WTC11 (cell line): Measurements from ENCODE around the gene PKIB. TPM values are rescaled to one million over a fixed set of nuclear protein-coding genes. Genes with fewer than 3 reads are reported as not detected.

Experiments used
- ATAC-seq: fragments of 200-7000 bp; cut with Tn5 transposase; 2 replicates; pipeline ENCODE4 v1.10.0; 2021; ENCODE audit warnings: mild to moderate bottlenecking, moderate library complexity
- CTCF ChIA-PET: fragments of 300-600 bp; sonication (Branson Sonifier 250); formaldehyde crosslinking; loops from one replicate; lab custom pipeline; 2021; ENCODE audit warnings: antibody characterized with exemption; lab: Charles Lee
- POLR2A ChIA-PET: fragments of 350-600 bp; sonication (Branson Sonifier 250); formaldehyde crosslinking; loops from one replicate; lab custom pipeline; 2021; ENCODE audit warnings: antibody characterized with exemption; lab: Charles Lee
- DNase-seq: peaks from one replicate; pipeline ENCODE4 v3.0.0; 2021; ENCODE audit warnings: low spot score
- H3K27ac Mint-ChIP-seq: 2 replicates; pipeline ENCODE4 v1.8.0; 2021; ENCODE audit warnings: mixed read lengths
- H3K27me3 Mint-ChIP-seq: 2 replicates; pipeline ENCODE4 v1.8.0; 2021; ENCODE audit warnings: low read depth, mild to moderate bottlenecking, moderate library complexity, mixed read lengths
- H3K36me3 Mint-ChIP-seq: 2 replicates; pipeline ENCODE4 v1.8.0; 2021; ENCODE audit warnings: mixed read lengths
- H3K4me1 Mint-ChIP-seq: 2 replicates; pipeline ENCODE4 v1.8.0; 2022; ENCODE audit warnings: mixed read lengths
- H3K4me3 Mint-ChIP-seq: 2 replicates; pipeline ENCODE4 v1.8.0; 2021; ENCODE audit warnings: mild to moderate bottlenecking, moderate library complexity, mixed read lengths
- H3K9me3 Mint-ChIP-seq: 2 replicates; pipeline ENCODE4 v1.8.0; 2021; ENCODE audit warnings: mixed read lengths
- CBFB ChIP-seq: sonication (generic); formaldehyde crosslinking; IDR thresholded peaks from 2 replicates; pipeline ENCODE4 v1.8.1; 2022; ENCODE audit warnings: mild to moderate bottlenecking, low read depth, missing genetic modification reagents
- CDX4 ChIP-seq: fragments of 250-450 bp; sonication (Bioruptor Pico); IDR thresholded peaks from 2 replicates; pipeline ENCODE4 v1.9.0; 2021; ENCODE audit warnings: moderate library complexity, mild to moderate bottlenecking, inconsistent platforms, borderline replicate concordance
- CTCF ChIP-seq: fragments of 200-600 bp; IDR thresholded peaks from 2 replicates; pipeline ENCODE4 v1.8.0; 2022; ENCODE audit warnings: antibody characterized with exemption
- ESRRA ChIP-seq: sonication (generic); formaldehyde crosslinking; IDR thresholded peaks from 2 replicates; pipeline ENCODE4 v1.8.1; 2022; ENCODE audit warnings: mild to moderate bottlenecking, missing genetic modification reagents, borderline replicate concordance
- OVOL2 ChIP-seq: fragments of 250-450 bp; sonication (Bioruptor Pico); IDR thresholded peaks from 2 replicates; pipeline ENCODE4 v1.9.0; 2021; ENCODE audit warnings: mild to moderate bottlenecking, borderline replicate concordance
- SMAD4 ChIP-seq: sonication (generic); formaldehyde crosslinking; IDR thresholded peaks from 2 replicates; pipeline ENCODE4 v1.8.0; 2022; ENCODE audit warnings: mild to moderate bottlenecking, missing genetic modification reagents
- SOX15 ChIP-seq: fragments of 250-450 bp; sonication (Bioruptor Pico); IDR thresholded peaks from 2 replicates; pipeline ENCODE4 v1.9.0; 2021; ENCODE audit warnings: mild to moderate bottlenecking
- TEAD1 ChIP-seq: sonication (generic); formaldehyde crosslinking; IDR thresholded peaks from 2 replicates; pipeline ENCODE4 v1.8.0; 2022; ENCODE audit warnings: mild to moderate bottlenecking, missing genetic modification reagents
- ZBTB21 ChIP-seq: sonication (generic); formaldehyde crosslinking; IDR thresholded peaks from 2 replicates; pipeline ENCODE4 v1.8.1; 2023; ENCODE audit warnings: mild to moderate bottlenecking, missing genetic modification reagents, borderline replicate concordance
- ZNF281 ChIP-seq: sonication (generic); formaldehyde crosslinking; IDR thresholded peaks from 2 replicates; pipeline ENCODE4 v1.8.0; 2023; ENCODE audit warnings: mild to moderate bottlenecking, missing genetic modification reagents
- ZSCAN18 ChIP-seq: fragments of 250-450 bp; sonication (Bioruptor Pico); IDR thresholded peaks from 2 replicates; pipeline ENCODE4 v2.1.2; 2022; ENCODE audit warnings: mild to moderate bottlenecking, moderate library complexity
- total RNA-seq: library from RNA; stranded (reverse); gene quantifications from 3 replicates; pipeline ENCODE4 v1.2.3, GENCODE V29; 2021
- TF ChIP-seq, protein P1 (sequence below): sonication (generic); formaldehyde crosslinking; IDR thresholded peaks from 2 replicates; pipeline ENCODE4 v1.8.0; 2023; ENCODE audit warnings: missing genetic modification reagents, mild to moderate bottlenecking, borderline replicate concordance
- TF ChIP-seq, protein P2 (sequence below): sonication (generic); formaldehyde crosslinking; IDR thresholded peaks from 2 replicates; pipeline ENCODE4 v1.8.1; 2022; ENCODE audit warnings: missing genetic modification reagents, borderline replicate concordance
- TF ChIP-seq, protein P3 (sequence below): fragments of 250-450 bp; sonication (Bioruptor Pico); IDR thresholded peaks from 2 replicates; pipeline ENCODE4 v1.9.0; 2021; ENCODE audit warnings: mild to moderate bottlenecking

PKIB gene
- total RNA-seq, 1 experiment from 2014 or later, result 26.4 TPM

DNA sequence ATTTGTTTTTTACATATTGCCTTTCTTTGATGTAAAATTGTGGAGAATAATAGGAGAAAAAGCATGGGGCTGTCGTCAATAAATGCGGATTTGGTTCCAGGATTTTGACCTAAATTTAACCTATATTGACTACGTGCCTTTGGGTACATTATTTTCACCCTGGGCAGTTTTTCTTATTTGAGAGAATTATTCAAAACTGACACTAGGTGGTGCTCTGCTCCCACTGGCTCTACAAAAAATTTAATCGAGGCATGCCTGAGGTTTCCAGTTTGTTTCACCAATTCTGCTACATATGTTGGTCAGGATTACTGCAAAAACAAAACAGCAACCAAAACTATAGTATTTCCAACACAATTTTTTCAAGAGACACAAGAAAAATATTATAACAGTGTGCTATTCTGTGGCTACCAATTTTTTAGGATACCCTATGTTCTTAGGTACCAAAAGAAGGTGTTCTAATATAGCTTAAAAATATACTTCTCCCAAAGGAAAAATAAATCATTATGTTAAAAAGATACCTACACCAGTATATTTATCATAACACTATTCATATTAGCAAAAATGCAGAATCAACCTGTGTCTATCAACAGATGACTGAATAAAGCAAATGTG lies 120.7 kb downstream of the PKIB start:
- H3K4me3 Mint-ChIP-seq, result no peak overlapping the region
- peaks cover 37% of the 10 kb centered on the region for H3K4me1 Mint-ChIP-seq
- CTCF ChIA-PET, result interaction anchor here (1.1 to 9.2 kb wide), 3 partner anchors 108 to 217 kb away, joined by 4 to 74 read pairs (median 4); no protein-coding TSS in a partner anchor
- H3K36me3 Mint-ChIP-seq, result no peaks in the 10 kb centered on the region
- no peaks in the 10 kb centered on the region for H3K9me3 Mint-ChIP-seq
- H3K27ac Mint-ChIP-seq, result no peak overlapping the region
- POLR2A ChIA-PET, result no interaction called here
- ATAC-seq (no peak; the same call in 1 of the 2 replicates), DNase-seq (no peak)
- H3K27me3 Mint-ChIP-seq, result no peaks in the 10 kb centered on the region
- no peak for TF ChIP-seq CDX4 (CRISPR knock-in tag)
- TF ChIP-seq, protein P1, sequence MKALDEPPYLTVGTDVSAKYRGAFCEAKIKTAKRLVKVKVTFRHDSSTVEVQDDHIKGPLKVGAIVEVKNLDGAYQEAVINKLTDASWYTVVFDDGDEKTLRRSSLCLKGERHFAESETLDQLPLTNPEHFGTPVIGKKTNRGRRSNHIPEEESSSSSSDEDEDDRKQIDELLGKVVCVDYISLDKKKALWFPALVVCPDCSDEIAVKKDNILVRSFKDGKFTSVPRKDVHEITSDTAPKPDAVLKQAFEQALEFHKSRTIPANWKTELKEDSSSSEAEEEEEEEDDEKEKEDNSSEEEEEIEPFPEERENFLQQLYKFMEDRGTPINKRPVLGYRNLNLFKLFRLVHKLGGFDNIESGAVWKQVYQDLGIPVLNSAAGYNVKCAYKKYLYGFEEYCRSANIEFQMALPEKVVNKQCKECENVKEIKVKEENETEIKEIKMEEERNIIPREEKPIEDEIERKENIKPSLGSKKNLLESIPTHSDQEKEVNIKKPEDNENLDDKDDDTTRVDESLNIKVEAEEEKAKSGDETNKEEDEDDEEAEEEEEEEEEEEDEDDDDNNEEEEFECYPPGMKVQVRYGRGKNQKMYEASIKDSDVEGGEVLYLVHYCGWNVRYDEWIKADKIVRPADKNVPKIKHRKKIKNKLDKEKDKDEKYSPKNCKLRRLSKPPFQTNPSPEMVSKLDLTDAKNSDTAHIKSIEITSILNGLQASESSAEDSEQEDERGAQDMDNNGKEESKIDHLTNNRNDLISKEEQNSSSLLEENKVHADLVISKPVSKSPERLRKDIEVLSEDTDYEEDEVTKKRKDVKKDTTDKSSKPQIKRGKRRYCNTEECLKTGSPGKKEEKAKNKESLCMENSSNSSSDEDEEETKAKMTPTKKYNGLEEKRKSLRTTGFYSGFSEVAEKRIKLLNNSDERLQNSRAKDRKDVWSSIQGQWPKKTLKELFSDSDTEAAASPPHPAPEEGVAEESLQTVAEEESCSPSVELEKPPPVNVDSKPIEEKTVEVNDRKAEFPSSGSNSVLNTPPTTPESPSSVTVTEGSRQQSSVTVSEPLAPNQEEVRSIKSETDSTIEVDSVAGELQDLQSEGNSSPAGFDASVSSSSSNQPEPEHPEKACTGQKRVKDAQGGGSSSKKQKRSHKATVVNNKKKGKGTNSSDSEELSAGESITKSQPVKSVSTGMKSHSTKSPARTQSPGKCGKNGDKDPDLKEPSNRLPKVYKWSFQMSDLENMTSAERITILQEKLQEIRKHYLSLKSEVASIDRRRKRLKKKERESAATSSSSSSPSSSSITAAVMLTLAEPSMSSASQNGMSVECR (CRISPR knock-in tag), result no peak
- TF ChIP-seq SMAD4 (CRISPR knock-in tag), result no peak
- TF ChIP-seq CTCF, result peak; percentile 62
- TF ChIP-seq, all 79 proteins: peak for 1

DNA sequence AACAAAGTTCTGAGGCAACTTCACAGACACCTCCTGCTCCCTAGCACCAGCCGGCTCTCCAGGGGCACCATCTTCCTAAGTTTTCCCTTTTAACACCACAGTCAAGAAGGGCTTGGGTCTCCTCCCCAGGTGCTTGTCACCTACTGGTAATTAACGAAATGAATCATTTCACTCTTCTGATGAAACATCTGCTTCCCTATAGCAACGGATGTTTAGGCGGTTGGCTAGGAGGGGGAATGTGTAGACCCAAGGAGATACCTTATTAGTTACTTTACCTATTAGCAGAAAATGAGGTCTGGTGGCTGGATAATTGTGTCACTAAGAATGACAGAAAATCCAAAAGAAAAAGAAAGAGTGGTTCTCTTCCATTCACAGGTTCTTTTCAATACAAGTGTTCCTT lies 123.1 kb downstream of the PKIB start:
- CTCF ChIA-PET, result interaction anchor here (1.0 to 9.2 kb wide), 4 partner anchors 11 to 214 kb away, joined by 3 to 74 read pairs (median 3); no protein-coding TSS in a partner anchor
- no peak overlapping the region for H3K4me3 Mint-ChIP-seq
- H3K27ac Mint-ChIP-seq, result no peak overlapping the region
- H3K4me1 Mint-ChIP-seq, result peaks cover 29% of the 10 kb centered on the region
- POLR2A ChIA-PET, result no interaction called here
- ATAC-seq, result no peak
- DNase-seq, result no peak
- no peaks in the 10 kb centered on the region for H3K9me3 Mint-ChIP-seq
- H3K36me3 Mint-ChIP-seq, result no peaks in the 10 kb centered on the region
- H3K27me3 Mint-ChIP-seq, result no peaks in the 10 kb centered on the region
- TF ChIP-seq CBFB (no peak), OVOL2 (CRISPR knock-in tag) (no peak), SOX15 (no peak), TEAD1 (CRISPR knock-in tag) (no peak), ZSCAN18 (CRISPR knock-in tag) (no peak), CTCF (no peak), ESRRA (CRISPR knock-in tag) (no peak), SMAD4 (CRISPR knock-in tag) (no peak), ZBTB21 (CRISPR knock-in tag) (no peak), ZNF281 (no peak)
- TF ChIP-seq, protein P2, sequence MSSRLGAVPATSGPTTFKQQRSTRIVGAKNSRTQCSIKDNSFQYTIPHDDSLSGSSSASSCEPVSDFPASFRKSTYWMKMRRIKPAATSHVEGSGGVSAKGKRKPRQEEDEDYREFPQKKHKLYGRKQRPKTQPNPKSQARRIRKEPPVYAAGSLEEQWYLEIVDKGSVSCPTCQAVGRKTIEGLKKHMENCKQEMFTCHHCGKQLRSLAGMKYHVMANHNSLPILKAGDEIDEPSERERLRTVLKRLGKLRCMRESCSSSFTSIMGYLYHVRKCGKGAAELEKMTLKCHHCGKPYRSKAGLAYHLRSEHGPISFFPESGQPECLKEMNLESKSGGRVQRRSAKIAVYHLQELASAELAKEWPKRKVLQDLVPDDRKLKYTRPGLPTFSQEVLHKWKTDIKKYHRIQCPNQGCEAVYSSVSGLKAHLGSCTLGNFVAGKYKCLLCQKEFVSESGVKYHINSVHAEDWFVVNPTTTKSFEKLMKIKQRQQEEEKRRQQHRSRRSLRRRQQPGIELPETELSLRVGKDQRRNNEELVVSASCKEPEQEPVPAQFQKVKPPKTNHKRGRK (CRISPR knock-in tag), result no peak
- TF ChIP-seq, protein P3, sequence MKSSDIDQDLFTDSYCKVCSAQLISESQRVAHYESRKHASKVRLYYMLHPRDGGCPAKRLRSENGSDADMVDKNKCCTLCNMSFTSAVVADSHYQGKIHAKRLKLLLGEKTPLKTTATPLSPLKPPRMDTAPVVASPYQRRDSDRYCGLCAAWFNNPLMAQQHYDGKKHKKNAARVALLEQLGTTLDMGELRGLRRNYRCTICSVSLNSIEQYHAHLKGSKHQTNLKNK (CRISPR knock-in tag), result no peak
